Fibroblast of skin of left quadriceps (primary cell): ENCODE measurements around the gene TXNDC9.
"Not testable (repeated sequence)": the region's sequence is repeated elsewhere in the genome, so short reads cannot be mapped to it uniquely, and the experiment has no call there.

Experiments used
- DNase-seq, 2 experiments: peaks; one replicate each; pipeline ENCODE4 v3.0.0-alpha.2; 2013; ENCODE audit warnings: low read depth in 2 of 2

Gene TXNDC9, protein sequence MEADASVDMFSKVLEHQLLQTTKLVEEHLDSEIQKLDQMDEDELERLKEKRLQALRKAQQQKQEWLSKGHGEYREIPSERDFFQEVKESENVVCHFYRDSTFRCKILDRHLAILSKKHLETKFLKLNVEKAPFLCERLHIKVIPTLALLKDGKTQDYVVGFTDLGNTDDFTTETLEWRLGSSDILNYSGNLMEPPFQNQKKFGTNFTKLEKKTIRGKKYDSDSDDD

DNA sequence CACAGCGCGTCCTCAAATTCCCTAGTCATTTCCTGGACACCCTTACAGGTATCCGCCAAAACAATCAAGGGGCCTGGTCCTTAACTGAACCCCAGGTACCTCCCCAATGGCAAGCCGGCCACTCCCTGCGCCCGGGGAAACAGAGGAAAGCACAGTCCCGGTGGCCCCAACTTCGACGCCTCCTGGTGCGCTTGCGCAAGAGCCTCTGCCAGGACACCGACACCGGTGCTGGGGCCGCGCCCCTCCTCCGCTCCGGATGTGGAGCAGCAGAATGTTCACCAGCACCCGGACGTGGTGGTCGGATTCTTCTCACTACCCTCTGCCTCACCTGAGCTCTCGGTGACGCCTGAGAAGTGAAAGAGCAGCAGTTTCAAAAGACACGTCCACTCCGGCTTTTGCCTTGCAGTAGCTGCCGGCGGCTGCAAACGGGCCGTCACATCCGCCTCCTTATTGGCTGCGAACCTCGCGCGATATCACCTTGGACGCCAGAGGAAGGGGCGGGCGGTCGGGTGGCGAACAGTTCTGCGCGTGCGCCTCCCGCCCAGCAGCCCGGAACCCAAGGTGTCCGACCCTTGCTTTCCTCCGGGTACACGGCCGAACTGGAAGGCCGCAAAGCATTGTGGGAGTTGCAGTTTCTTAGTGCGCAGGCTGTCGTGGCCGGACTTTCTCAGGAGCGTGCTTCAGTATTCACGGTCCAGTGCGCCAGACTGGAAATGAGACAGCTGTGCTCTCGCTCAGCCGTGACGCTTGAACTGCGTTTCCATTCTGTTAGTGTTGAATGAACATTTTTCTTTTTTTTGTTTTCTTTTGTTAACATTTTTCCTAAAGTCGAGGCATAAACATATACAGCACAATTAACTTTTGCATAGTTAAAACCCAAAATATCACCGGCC lies at the start of gene TXNDC9:
Gene TXNDC9 (minus strand): TSS at position 423 of the 893 bp plus-strand sequence. CDS start 3,123 bp downstream, outside the sequence.
- DNase-seq: peak; percentile 99

DNA sequence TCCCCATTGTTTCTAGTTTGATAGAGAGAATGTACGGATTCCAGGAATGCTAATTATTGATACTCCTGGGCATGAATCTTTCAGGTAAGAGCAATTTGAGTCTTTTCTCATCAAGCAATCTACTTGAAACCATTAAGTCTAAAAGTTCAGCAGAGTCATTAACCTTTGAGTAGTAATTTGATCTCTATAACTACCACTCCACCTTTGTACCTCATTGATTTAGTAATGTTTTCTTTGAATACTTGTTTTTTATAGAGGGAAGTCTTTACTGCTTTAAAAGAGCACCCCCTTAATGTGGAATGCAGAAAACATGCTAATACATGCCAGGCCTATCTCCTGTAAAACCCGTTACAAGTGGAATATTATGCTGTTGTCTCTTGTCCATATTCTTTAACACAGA lies 46.0 kb upstream of the TXNDC9 start:
- no peak for DNase-seq

DNA sequence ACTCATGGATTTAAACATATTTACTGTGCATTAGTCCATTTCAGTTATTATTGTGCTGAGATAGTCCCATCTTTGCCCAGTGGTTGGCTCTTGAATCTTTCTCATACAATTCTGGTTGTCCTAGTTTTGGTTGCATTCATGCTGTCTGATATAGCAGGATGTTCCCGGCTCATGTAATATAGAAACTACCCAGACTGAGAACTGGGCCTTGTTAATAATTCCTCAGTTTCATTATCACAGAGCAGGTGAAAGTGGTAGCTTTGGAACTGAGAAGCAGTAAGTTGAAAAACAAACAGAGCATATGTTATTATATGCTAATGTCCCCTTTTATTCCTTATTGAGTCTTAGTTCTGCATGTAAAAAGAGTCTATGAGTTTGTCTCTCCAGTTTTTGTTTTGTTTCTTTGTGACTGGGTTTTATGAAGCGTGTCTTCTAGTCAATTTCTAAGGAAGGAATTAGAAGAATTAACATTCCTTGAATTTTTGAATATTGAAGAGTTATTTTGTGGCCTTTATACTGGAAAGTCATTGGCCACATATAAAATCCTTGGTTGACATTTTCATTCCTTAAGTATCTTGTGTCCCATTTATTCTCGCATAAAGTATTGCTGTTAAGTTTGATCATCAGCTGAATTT lies 44.4 kb upstream of the TXNDC9 start:
- no peak for DNase-seq

DNA sequence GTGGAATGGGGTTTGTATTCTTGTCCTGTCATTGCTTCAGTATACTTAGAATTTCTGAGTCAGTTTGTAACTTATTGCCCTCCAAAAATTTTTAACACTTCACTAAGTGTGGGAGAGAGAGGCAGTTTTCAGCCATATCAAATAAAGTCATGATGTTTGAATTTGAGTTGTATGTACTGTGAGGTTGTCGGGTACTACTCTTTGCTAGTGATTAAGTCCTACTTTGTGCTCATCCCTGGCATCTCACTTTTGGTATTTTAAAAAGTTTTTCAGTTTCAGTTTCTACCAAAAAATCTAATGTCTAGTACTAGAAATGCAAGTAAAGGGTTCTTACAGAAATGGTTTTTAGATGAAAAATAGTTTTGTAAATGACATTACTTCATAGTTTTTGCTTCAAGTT lies 41.7 kb upstream of the TXNDC9 start:
- DNase-seq: no peak

DNA sequence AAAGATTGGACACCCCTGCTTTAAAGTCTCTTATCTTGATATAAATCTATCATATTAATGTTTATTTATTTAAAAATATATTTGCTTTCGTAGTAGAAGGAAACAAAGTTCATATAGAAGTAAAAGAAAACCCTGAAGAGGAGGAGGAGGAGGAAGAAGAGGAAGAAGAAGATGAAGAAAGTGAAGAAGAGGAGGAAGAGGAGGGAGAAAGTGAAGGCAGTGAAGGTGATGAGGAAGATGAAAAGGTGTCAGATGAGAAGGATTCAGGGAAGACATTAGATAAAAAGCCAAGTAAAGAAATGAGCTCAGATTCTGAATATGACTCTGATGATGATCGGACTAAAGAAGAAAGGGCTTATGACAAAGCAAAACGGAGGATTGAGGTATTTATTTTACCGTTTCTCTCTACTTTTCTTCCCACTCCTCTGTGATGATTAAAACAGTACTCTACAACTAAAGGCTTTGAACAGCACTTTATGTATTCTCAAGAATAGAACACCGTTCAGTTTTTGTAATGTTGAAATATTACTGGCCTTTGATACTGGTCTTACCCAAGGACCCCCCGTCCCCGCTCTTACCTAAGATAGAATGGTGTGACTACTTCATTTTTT lies 40.2 kb upstream of the TXNDC9 start:
- DNase-seq: no peak

DNA sequence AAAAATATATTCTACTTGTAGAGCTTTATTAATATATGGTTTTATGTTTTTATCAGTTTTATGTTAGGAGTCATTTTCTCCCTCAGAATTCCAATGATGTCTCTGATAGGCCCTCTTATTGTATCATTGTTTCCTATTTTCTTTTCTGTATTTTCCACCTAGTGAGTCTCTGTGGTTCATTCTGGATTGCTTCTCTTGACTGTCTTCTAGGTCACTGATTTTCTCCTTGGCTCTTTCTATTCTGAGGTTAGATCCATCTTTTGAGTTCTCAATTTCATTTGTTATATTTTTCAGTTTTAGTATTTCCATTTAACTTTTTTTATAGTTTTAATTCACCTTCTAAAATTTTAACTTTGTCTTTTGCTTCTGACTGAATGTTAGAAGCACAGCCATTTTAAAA lies 38.6 kb upstream of the TXNDC9 start:
- DNase-seq: no peak

DNA sequence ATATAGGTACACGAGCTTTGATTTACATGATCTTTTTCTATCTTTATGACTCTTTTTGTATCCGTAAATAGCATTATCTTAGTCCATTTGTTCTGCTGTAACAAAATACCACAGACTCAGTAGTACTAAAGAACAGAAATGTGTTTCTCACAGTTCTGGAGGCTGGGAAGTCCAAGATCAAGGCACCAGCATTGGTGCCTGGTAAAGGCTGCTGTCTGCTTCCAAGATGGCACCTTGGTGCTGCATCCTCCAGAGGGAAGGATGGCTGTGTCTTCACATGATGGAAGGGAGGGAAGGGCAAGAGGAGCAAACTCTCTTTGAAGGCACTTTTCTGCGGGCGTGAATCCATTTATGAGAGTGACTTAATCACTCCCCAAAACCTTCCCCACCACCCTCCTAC lies 37.0 kb upstream of the TXNDC9 start:
- DNase-seq: no peak

DNA sequence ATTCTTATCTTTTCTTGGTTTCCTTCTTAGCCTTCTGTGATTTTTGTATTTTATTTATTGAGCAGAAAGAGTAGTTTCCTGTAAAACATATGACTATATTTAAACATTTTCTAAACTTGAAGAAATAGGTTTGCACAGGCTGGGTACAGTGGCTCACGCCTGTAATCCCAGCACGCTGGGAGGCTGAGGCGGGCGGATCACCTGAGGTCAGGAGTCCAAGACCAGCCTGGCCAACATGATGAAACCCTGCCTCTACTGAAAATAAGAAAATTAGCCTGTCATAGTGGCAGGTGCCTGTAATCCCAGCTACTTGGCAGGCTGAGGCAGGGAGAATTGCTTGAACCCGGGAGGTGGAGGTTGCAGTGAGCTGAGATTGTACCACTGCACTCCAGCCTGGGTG lies 32.7 kb upstream of the TXNDC9 start:
- not testable (repeated sequence) for DNase-seq

DNA sequence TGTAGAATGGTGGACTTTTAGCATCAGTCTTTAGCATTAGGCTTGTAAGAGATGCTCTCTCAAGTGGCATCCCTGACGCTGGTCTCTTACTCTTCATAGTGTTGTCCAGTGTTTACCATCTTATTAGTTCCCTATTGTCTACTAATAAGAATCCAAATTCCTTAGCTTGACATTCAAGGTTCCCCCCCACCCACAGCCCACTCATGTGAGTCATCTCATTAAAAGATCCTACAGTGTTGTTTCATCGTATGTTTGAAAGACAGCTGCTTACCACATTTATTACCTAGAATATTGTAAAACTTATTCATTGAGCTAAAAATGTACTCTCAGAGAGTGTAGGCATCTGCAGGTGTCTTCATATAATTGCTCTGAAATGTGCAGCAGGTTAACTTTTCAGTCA lies 29.5 kb upstream of the TXNDC9 start:
- no peak for DNase-seq

DNA sequence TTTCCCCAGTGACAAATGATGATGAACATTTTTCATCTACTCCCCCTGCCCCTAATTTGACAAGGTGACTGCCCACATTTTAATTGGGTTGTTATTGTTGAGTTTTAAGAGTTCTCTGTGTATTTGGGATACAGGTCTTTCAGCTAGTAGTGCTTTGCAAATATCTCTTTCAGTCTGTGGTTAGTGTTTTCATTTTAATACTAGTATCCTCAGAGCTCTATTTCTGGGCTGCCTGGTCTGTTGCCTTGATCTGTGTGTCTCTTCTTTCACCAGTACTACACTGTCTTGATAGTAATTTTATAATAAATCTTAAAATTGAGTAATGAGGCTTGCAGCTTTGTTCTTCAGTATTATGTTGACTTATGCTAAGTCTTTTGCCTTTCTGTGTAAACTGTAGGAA lies 20.7 kb upstream of the TXNDC9 start:
- no peak for DNase-seq

DNA sequence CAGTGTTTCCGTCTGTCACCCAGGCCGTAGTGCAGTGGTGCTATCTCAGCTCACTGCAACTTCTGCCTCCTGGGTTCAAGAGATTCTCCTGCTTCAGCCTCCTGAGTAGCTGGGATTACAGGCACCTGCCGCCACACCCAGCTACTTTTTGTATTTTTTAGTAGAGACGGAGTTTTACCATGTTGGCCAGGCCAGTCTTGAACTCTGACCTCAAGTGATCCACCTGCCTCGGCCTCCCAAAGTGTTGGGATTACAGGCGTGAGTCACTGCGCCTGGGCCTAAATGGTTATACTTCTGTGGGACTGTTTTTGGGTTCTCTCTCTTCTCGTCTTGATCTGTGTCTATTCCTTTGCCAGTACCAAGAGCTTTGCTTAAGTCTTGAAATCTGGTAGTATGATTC lies 18.7 kb upstream of the TXNDC9 start:
- DNase-seq: not testable (repeated sequence)

DNA sequence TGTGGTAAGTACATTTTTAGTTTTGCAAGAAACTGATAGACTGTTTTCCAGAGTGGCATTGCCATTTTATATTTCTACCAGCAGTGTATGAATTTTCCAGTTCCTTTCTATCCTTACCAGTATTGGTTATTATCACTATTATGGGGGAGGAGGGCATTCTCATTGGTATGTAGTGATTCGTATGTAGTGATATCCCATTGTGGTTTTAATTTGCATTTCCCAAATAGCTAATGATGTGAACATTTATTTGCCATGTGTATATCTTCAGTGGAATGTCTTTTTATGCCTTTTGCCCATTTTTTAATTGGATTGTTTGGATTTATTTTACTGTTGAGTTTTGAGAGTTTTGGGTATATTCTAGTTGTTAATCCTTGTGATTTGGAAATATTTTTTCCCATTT lies 17.9 kb upstream of the TXNDC9 start:
- DNase-seq: peak; percentile 32 to 53

DNA sequence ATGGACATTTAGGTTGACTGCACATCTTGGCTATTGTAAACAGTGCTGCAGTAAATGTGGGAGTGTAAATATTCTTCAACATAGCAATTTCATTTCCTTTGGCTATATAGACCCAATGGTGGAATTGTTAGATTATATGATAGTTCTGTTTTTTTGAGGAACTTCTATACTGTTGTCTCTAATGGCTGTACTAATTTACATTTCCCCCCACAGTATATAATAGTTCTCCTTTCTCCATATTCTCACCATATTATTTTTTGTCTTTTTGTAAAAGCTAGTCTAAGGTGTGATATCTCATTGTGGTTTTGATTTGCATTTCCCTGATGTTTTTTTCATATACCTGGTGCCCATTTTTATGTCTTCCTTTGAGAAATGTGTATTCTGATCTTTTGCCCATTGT lies 14.1 kb upstream of the TXNDC9 start:
- no peak for DNase-seq

DNA sequence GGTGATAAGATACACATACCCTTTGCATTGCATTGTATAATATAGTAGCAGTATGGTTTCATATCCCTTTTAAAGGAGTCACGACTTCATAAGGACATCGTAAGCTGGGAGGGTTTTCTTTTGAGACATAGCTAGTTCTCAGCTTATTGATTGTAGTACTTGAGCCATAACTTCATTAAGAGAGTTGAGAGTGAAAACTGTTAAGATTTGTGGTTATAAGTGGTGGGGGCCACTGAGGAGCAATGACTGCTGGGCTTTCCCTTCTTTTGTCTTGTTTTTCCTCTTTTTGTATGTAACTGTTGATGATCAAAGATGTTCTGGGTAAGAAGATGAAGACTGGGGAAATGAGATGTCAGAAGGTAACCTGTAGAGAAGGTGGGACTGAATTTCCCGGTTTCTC lies 12.0 kb upstream of the TXNDC9 start:
- no peak for DNase-seq

DNA sequence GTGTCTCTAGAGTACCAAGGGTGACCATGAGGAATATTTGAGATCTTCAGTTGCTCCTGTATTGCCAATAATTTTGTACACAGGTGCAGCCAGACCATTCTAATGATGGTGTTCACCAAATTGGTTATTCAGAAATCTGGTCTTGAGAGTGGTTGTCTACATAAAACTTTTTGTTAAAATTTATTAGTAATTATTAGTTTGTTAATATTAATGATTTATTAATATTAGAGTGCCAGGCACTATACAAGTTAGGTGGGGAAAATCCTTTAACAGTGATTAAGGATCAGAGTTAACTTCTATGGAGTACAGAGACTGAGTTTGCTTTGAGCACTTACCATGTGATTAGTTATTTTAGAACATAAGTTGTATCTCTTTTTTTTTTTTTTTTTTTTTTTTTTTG lies 10.1 kb upstream of the TXNDC9 start:
- no peak for DNase-seq

DNA sequence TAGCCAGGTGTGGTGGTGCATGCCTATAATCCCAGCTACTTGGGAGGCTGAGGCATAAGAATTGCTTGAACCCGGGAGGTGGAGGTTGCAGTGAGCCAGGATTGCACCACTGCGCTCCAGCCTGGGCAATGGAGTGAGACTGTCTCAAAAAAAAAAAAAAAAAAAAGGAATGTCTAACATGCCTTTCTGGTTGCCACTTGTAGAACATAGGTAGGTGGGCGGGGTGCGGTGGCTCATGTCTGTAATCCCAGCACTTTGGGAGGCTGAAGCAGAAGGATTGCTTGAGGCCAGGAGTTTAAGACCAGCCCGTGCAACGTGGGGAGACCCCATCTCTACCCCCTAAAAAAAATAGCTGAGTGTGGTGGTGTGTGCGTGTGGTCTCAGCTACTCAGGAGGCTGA lies 9.3 kb upstream of the TXNDC9 start:
- not testable (repeated sequence) for DNase-seq

DNA sequence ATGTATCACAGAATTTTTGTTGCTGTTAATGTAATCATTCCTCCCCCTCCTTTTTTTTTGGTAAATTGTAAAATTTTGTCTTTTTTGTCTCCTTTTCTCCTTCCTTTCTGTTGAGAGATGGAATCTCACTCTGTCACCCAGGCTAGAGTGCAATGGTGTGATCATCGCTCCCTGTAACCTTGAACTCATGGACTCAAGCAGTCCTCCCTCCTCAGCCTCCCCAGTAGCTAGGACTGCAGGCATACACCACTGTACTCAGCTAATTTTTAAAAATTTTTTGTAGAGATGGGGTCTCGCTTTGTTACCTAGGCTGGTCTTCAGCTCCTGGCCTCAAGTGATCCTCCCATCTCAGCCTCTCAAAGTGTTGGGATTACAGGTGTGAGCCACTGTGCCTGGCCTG lies 6.4 kb upstream of the TXNDC9 start:
- DNase-seq: no peak

DNA sequence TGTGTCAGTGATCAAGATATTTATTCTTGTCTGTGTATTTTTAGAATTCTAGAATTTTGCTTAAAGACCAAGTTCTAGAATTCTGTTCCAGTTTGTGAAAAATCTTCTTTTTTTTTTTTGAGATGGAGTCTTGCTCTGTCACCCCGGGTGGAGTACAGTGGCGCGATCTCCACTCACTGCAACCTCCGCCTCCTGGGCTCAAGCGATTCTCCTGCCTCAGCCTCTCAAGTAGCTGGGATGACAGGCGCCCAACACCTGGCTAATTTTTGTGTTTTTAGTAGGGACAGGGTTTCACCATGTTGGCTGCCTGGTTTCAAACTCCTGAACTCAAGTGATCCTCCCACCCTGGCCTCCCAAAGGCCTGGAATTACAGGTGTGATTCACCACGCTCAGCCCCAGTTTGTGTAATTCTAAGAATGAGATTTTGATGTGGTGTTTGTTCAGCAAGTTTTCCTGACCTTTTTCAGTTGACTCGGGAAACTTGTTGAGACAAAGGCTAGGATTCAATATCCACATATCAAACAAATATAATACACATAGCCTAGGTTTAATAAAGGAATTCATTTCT lies 4.6 kb upstream of the TXNDC9 start:
- no peak for DNase-seq

DNA sequence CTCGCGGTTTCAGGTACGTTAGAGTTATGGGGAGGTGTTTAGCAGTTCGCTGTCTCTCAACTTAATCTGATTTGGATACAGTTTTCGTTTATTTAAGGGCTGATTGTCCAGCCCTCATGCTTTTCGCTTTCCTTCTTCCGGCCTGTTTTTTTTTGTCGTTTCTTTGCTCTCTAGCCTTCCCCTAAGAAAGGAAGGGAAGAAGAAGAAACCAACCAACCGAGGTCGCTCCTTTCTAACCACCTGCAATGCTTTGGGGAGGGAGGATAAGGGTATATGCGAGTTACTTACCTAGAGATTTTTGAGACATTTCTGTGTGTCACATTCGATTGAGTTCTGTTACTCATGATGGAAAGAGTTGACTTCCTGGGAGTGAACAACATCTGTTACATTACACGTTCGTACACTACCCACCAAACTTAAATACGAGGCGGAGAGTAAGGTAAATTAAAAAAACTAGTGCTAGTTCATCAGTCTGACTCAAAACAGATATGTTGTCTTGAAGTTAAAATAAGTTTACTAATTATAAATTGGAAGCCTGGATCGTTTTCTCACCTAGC lies 2.0 kb upstream of the TXNDC9 start:
- DNase-seq: no peak

DNA sequence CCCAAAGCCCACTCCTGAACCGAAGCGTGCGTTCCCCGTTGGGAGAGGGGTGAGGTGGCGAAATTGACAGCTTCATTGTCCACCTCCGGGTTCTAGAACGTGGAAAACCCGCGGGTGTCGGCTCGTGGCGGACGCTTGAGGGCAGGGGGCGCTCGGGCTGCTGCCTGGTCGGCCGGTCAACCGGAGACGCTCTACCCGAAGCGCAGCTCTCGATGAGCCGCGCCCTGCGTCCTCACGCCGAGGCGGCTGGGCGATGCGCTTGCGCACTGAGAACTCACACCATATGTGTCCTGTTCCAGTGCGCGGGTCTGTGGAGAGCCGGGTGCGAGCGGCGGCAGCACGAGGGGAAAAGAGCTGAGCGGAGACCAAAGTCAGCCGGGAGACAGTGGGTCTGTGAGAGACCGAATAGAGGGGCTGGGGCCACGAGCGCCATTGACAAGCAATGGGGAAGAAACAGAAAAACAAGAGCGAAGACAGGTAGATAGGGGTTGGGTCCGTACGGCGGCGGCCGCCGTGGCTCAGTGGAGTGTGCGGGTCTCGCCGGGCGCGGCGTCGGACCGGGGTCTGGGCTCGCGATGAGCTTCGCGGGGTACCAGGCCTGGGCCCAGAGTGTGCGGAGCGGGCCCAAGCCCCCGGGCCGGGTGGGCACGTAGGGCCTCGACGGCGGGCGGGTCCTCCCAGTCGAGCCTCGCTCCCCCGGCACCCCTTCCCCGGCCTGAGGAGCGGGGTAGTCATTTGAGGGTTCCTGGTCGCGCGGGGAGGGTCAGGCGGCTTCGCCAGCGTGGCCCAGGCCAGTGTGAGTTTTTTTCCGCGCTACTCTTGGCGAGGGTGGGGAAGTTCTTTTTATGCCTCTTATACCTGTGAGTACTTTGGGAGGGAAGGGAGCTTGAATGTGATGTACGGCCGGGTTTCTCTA lies 1.2 kb upstream of the TXNDC9 start, which contains the start of gene EIF5B:
Gene EIF5B (plus strand): TSS at position 277 of the 916 bp plus-strand sequence. CDS start 166 bp downstream, at position 443.
- DNase-seq: peak; percentile 90 to 92

DNA sequence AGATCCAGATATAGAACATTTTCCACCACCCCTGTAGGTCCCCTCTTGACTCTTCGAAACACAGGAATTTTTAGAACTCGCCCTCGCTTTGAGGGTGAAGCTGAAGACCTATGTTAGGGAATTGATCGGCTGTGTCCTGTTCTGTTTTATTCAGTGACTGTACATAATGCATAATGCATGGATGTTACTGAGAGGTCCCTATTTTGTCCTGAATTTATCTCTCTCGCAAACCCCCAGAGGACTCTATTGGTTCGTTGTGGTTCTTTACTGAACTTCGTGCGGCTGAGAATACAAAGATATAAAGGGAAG lies 625 bp upstream of the TXNDC9 start:
- DNase-seq: no peak
